GM23248 (cell line): Measurements from ENCODE around the gene TGFBR1. TPM values are rescaled to one million over a fixed set of nuclear protein-coding genes. Genes with fewer than 3 reads are reported as not detected.

Source experiments
- DNase-seq: peaks from one replicate; pipeline ENCODE4 v3.0.0-alpha.2; 2015
- H2AFZ ChIP-seq: fragments of 200-600 bp; sonication (generic); 2 replicates; pipeline ENCODE4 v1.6.1; 2016; ENCODE audit warnings: antibody characterized with exemption
- H3F3A ChIP-seq: fragments of 200-600 bp; sonication (generic); 2 replicates; pipeline ENCODE4 v1.6.1; 2016; ENCODE audit warnings: mild to moderate bottlenecking, antibody characterized with exemption, mixed run types; ENCODE audit not compliant: insufficient read depth
- H3K27ac ChIP-seq: fragments of 200-600 bp; sonication (generic); 2 replicates; pipeline ENCODE4 v1.5.1; 2016; ENCODE audit warnings: mild to moderate bottlenecking
- H3K27me3 ChIP-seq: fragments of 200-600 bp; sonication (generic); replicated peaks from 2 replicates; pipeline ENCODE4 v1.6.1; 2016; ENCODE audit warnings: mild to moderate bottlenecking; ENCODE audit not compliant: insufficient read depth
- H3K36me3 ChIP-seq: fragments of 200-600 bp; sonication (generic); 2 replicates; pipeline ENCODE4 v1.6.1; 2016; ENCODE audit warnings: low read depth, mild to moderate bottlenecking
- H3K4me1 ChIP-seq: fragments of 200-600 bp; sonication (generic); 2 replicates; pipeline ENCODE4 v1.6.1; 2016; ENCODE audit warnings: mild to moderate bottlenecking; ENCODE audit not compliant: insufficient read depth
- H3K4me2 ChIP-seq: fragments of 200-600 bp; sonication (generic); one replicate; pipeline ENCODE4 v1.6.1; 2016; ENCODE audit warnings: mild to moderate bottlenecking; ENCODE audit not compliant: unreplicated experiment
- H3K4me3 ChIP-seq: fragments of 200-600 bp; sonication (generic); 2 replicates; pipeline ENCODE4 v1.5.1; 2016; ENCODE audit warnings: mild to moderate bottlenecking
- H3K79me2 ChIP-seq: fragments of 200-600 bp; sonication (generic); 2 replicates; pipeline ENCODE4 v1.6.1; 2016; ENCODE audit warnings: mild to moderate bottlenecking; ENCODE audit not compliant: insufficient read depth
- H3K9ac ChIP-seq: fragments of 200-600 bp; sonication (generic); 2 replicates; pipeline ENCODE4 v1.6.1; 2016; ENCODE audit warnings: mild to moderate bottlenecking
- H3K9me2 ChIP-seq: fragments of 200-600 bp; sonication (generic); 2 replicates; pipeline ENCODE4 v1.6.1; 2016; ENCODE audit warnings: mixed run types, mild to moderate bottlenecking, moderate library complexity; ENCODE audit not compliant: insufficient read depth
- H3K9me3 ChIP-seq: fragments of 200-600 bp; sonication (generic); one replicate; pipeline ENCODE4 v1.6.1; 2017; ENCODE audit warnings: low read depth
- H4K20me1 ChIP-seq: fragments of 200-600 bp; sonication (generic); 2 replicates; pipeline ENCODE4 v1.6.0; 2016; ENCODE audit not compliant: insufficient read depth
- EZH2 ChIP-seq: fragments of 200-600 bp; sonication (generic); IDR thresholded peaks from 2 replicates; pipeline ENCODE4 v1.6.1; 2018; ENCODE audit warnings: antibody characterized with exemption, mild to moderate bottlenecking; ENCODE audit not compliant: insufficient read depth, poor library complexity, severe bottlenecking
- EZH2phosphoT487 ChIP-seq: fragments of 200-600 bp; sonication (generic); IDR thresholded peaks from 2 replicates; pipeline ENCODE4 v1.6.1; 2018; ENCODE audit warnings: antibody characterized with exemption, moderate library complexity, mild to moderate bottlenecking, low read depth; ENCODE audit not compliant: insufficient read depth
- WGBS, 2 experiments: methylation state at CpG; one replicate each; pipeline ENCODE4 v1.1.6; 2015 to 2017; ENCODE audit warnings: low lambda C conversion rate in 2 of 2, low coverage in 1 of 2; ENCODE audit errors: missing lambda C conversion rate in 2 of 2; 5-methylcytosine and 5-hydroxymethylcytosine counted together
- in situ Hi-C: fragments of 300-500 bp; cut with MboI; formaldehyde crosslinking; loops from 2 replicates; pipeline ENCODE4 v1.15.0; 2020
- polyA plus RNA-seq: library from polyadenylated mRNA; unstranded; fragments of >200 nt; fragmentation: Nextera tagmentation; extraction: Ambion mirVana; gene quantifications from 2 replicates; pipeline ENCODE4 v1.2.1, GENCODE V29; 2016
- total RNA-seq: library from RNA; depleted of rRNA; stranded (reverse); fragments of >200 nt; shearing (Covaris generic); gene quantifications from 2 replicates; pipeline ENCODE4 v1.2.3, GENCODE V29; 2014

Gene TGFBR1
- total and polyA plus RNA-seq, 2 experiments from 2014 or later: 46.3 to 73.9 TPM

DNA sequence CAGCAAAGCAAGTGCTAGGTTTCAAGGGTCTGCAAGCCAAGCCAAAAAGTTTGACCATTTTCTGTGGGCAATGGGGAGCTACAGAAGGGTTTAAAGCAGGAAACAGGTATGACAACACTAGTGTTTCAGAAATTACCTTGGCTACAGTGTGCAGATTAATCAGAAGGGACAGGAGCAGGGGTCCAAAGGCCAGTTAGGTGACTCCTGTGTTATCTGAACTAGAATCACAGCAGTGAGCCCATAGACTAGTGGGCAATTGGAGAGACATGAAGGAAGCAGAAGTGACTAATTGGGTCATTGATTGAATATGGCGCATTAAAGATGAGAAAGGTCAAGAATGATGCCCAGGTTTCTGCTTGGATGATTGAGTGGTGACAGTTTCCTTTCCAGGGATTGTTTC lies 41.4 kb upstream of the TGFBR1 start:
- H3K9me3 ChIP-seq: no peaks in the 10 kb centered on the region
- peaks cover 7% of the 10 kb centered on the region; the same call in 1 of the 2 replicates for H3K27me3 ChIP-seq
- H2AFZ ChIP-seq: no peak overlapping the region
- DNase-seq: no peak
- in situ Hi-C loops: no loop called here
- no peak overlapping the region for H3K9ac ChIP-seq
- H3K79me2 ChIP-seq: no peaks in the 10 kb centered on the region
- H4K20me1 ChIP-seq: no peaks in the 10 kb centered on the region
- peaks cover 14% of the 10 kb centered on the region for H3K4me1 ChIP-seq
- no peak overlapping the region for H3K4me3 ChIP-seq
- H3K36me3 ChIP-seq: no peaks in the 10 kb centered on the region
- peaks cover 13% of the 10 kb centered on the region for H3F3A ChIP-seq
- TF ChIP-seq EZH2 (no peak), EZH2phosphoT487 (no peak)
- H3K4me2 ChIP-seq: no peak overlapping the region
- WGBS, 2 experiments: 88 to 100% methylated on average over 1 of the region's 1 CpG
- H3K27ac ChIP-seq: no peak overlapping the region
- H3K9me2 ChIP-seq: no peaks in the 10 kb centered on the region

DNA sequence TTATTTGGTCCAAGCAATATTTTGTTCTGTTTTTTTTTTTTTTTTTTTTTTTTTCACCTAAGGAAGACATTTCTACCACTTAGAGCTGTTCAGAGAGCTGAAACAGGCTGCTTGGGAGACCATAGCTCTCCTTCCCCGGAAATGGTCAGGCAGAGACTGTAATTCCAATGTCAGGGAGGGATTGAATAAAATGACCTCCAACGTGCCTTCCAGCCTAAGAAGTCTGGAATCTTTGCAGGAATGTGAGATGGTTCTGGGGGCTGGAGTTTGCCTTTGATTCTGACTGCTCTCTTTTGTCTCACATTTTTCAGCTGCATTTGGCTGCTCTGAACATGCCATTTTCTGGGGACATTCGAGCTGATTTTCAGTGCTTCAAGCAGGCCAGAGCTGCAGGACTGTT lies 38.3 kb upstream of the TGFBR1 start:
- no peak overlapping the region for H3K4me2 ChIP-seq
- no peaks in the 10 kb centered on the region for H3K9me2 ChIP-seq
- WGBS, 2 experiments: 93% methylated on average over 3 of the region's 3 CpGs
- H3K9me3 ChIP-seq: no peaks in the 10 kb centered on the region
- H3K9ac ChIP-seq: no peak overlapping the region
- no peak overlapping the region for H3K4me3 ChIP-seq
- no peaks in the 10 kb centered on the region for H3K36me3 ChIP-seq
- no peaks in the 10 kb centered on the region for H3K79me2 ChIP-seq
- TF ChIP-seq EZH2phosphoT487 (no peak), EZH2 (no peak)
- H3K4me1 ChIP-seq: peaks cover 7% of the 10 kb centered on the region; the same call in 1 of the 2 replicates
- no peak for DNase-seq
- no peaks in the 10 kb centered on the region for H3F3A ChIP-seq
- H3K27ac ChIP-seq: no peak overlapping the region
- in situ Hi-C loops: no loop called here
- no peak overlapping the region for H2AFZ ChIP-seq
- H3K27me3 ChIP-seq: peaks cover 7% of the 10 kb centered on the region; the same call in 1 of the 2 replicates
- no peaks in the 10 kb centered on the region for H4K20me1 ChIP-seq

DNA sequence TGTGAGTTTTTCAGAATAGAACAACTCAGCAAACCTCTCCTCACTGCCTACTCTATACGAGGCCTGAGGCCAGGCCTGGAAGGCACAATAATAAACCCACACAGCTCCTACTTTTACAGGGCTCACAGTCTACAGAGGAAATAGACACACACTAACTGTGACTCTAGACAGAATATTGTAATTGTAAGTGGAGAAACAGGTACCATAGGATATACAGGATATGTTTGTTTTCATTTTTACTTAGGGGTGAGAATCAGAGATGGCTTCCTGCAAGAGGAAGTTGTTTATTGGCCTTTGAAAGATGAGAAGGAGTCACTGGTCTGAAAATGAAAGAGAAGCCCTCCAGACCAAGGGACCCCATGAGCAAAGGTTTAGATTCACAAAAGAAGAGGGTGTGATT lies 35.8 kb upstream of the TGFBR1 start:
- Histone ChIP-seq H3K9ac (no peak overlapping the region), H3K4me2 (no peak overlapping the region), H3K36me3 (no peaks in the 10 kb centered on the region), H3K27ac (no peak overlapping the region), H3K4me1 (peaks cover 8% of the 10 kb centered on the region; the same call in 1 of the 2 replicates), H4K20me1 (no peaks in the 10 kb centered on the region), H3K9me2 (no peaks in the 10 kb centered on the region), H3K9me3 (no peaks in the 10 kb centered on the region), H3F3A (no peaks in the 10 kb centered on the region), H3K4me3 (no peak overlapping the region), H3K79me2 (no peaks in the 10 kb centered on the region), H3K27me3 (no peaks in the 10 kb centered on the region), H2AFZ (no peak overlapping the region)
- 67 to 79% methylated on average over 1 of the region's 1 CpG for WGBS, 2 experiments
- in situ Hi-C loops: no loop called here
- no peak for TF ChIP-seq EZH2phosphoT487
- TF ChIP-seq EZH2: no peak
- DNase-seq: no peak

DNA sequence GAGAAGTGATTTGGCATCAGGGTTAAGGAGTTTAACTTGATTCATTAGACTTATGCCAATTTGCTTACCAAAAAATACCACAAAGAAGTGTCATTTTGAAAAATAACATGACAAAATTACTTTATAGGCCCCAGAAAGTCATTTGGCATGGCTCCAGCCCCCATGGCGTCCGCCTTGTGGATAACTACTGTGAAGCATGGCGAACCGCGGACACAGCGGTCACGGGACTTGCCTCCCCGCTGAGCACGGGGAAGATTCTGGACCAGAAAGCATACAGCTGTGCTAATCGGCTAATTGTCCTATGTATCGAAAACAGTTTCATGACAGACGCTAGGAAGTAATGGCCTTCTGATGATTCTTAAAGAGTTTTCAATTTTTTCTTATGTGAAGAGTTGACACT lies 35.4 kb upstream of the TGFBR1 start:
- 81% methylated on average over 12 of the region's 12 CpGs for WGBS, 2 experiments
- no peak overlapping the region for H3K27ac ChIP-seq

DNA sequence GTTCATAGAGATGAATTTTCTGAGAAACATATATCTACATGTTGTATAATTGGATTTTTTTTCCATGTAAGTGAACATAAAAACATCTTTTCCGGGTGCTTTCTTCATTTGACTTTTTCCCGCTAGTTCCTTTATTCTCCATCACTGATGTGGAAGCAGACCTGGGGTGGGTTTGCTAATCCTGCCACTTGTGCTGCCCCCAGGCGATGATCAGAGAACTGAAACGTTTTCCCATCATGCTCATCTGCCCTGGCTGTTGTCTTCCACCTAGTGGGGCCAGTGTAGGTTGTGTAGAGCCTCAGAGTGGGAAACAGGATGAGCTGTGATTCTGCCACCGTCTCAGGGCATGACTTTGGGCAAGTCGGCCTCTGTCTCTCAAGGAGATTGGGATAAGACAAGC lies 34.2 kb upstream of the TGFBR1 start:
- no peak overlapping the region for H3K27ac ChIP-seq
- H3K36me3 ChIP-seq: no peaks in the 10 kb centered on the region

More for the DNA sequence above, 35.4 kb upstream of the TGFBR1 start:
- TF ChIP-seq EZH2phosphoT487 (no peak), EZH2 (no peak)
- in situ Hi-C loops: no loop called here
- H3K9ac ChIP-seq: no peak overlapping the region
- H3K9me2 ChIP-seq: no peaks in the 10 kb centered on the region
- no peak for DNase-seq
- H3K4me1 ChIP-seq: peaks cover 8% of the 10 kb centered on the region; the same call in 1 of the 2 replicates
- no peaks in the 10 kb centered on the region for H4K20me1 ChIP-seq
- H2AFZ ChIP-seq: no peak overlapping the region
- H3K4me2 ChIP-seq: no peak overlapping the region
- H3F3A ChIP-seq: no peaks in the 10 kb centered on the region
- no peaks in the 10 kb centered on the region for H3K79me2 ChIP-seq
- H3K9me3 ChIP-seq: no peaks in the 10 kb centered on the region
- no peaks in the 10 kb centered on the region for H3K27me3 ChIP-seq
- H3K4me3 ChIP-seq: no peak overlapping the region
- no peaks in the 10 kb centered on the region for H3K36me3 ChIP-seq

More for the DNA sequence above, 34.2 kb upstream of the TGFBR1 start:
- DNase-seq: no peak
- H3K9me2 ChIP-seq: no peaks in the 10 kb centered on the region
- H3K27me3 ChIP-seq: no peaks in the 10 kb centered on the region
- H3K9ac ChIP-seq: no peak overlapping the region
- no peaks in the 10 kb centered on the region for H3K9me3 ChIP-seq
- H4K20me1 ChIP-seq: no peaks in the 10 kb centered on the region
- peaks cover 15% of the 10 kb centered on the region for H3K4me1 ChIP-seq
- in situ Hi-C loops: no loop called here
- H3K79me2 ChIP-seq: no peaks in the 10 kb centered on the region
- peaks cover 7% of the 10 kb centered on the region; the same call in 1 of the 2 replicates for H3F3A ChIP-seq
- H2AFZ ChIP-seq: no peak overlapping the region
- no peak overlapping the region for H3K4me3 ChIP-seq
- TF ChIP-seq EZH2: no peak
- no peak for TF ChIP-seq EZH2phosphoT487
- no peak overlapping the region for H3K4me2 ChIP-seq
- 82 to 88% methylated on average over 6 of the region's 6 CpGs for WGBS, 2 experiments
